SK-N-SH (cell line): ENCODE data around the gene IL18BP. TPM values are rescaled to one million over a fixed set of nuclear protein-coding genes. Genes with fewer than 3 reads are reported as not detected.
A peak's percentile ranks its signal among the peaks of the same experiment; 100 is the strongest.

Source experiments
- CTCF ChIA-PET: fragments of 300-600, 350-600 bp; formaldehyde crosslinking; extraction: SDS; loops from one replicate; lab custom pipeline; 2021; lab: Yijun Ruan, JAX
- POLR2A ChIA-PET: fragments of 350-600 bp; sonication (Branson Sonifier 250); formaldehyde crosslinking; extraction: SDS; loops from one replicate; lab custom pipeline; 2020; ENCODE audit warnings: antibody characterized with exemption, inconsistent platforms; lab: Yijun Ruan, JAX
- DNase-seq: peaks from one replicate; pipeline ENCODE4 v3.0.0; 2012
- H2AFZ ChIP-seq: fragments of 200-600 bp; sonication (generic); 2 replicates; pipeline ENCODE4 v1.8.1; 2016; ENCODE audit warnings: antibody characterized with exemption, mild to moderate bottlenecking, low read depth
- H3F3A ChIP-seq: fragments of 200-600 bp; sonication (generic); replicated peaks from 2 replicates; pipeline ENCODE3; 2016; ENCODE audit warnings: antibody characterized with exemption, mild to moderate bottlenecking; ENCODE audit not compliant: insufficient read depth
- H3K27ac ChIP-seq, 2 experiments: fragments of 200-500 bp in 1 of 2; fragments of 200-600 bp in 1 of 2; sonication (Bioruptor generic) in 1 of 2; sonication (generic), shearing (Covaris generic) in 1 of 2; 2 replicates each; pipeline versions ENCODE4 v1.5.1 to v1.6.1; 2014 to 2016; ENCODE audit warnings: low read depth in 2 of 2, inconsistent platforms in 1 of 2, low read length in 1 of 2, mild to moderate bottlenecking in 1 of 2, mixed read lengths in 1 of 2
- H3K27me3 ChIP-seq: fragments of 200-600 bp; sonication (generic), shearing (Covaris generic); 2 replicates; pipeline ENCODE4 v1.6.1; 2016; ENCODE audit warnings: mixed run types; ENCODE audit not compliant: insufficient read depth
- H3K36me3 ChIP-seq, 2 experiments: fragments of 200-500 bp in 1 of 2; fragments of 200-600 bp in 1 of 2; sonication (Bioruptor generic) in 1 of 2; sonication (generic) in 1 of 2; replicated peaks in 1 of 2; 2 replicates each; pipeline versions ENCODE3 to v1.5.1; 2014 to 2016; ENCODE audit warnings: low read length in 1 of 2, mild to moderate bottlenecking in 1 of 2; ENCODE audit not compliant: insufficient read depth in 2 of 2, control insufficient read depth in 1 of 2
- H3K4me1 ChIP-seq, 2 experiments: fragments of 200-500 bp in 1 of 2; fragments of 200-600 bp in 1 of 2; sonication (Bioruptor generic) in 1 of 2; sonication (generic), shearing (Covaris generic) in 1 of 2; 2 replicates each; pipeline versions ENCODE4 v1.5.1 to v1.6.1; 2014 to 2016; ENCODE audit warnings: low read depth in 1 of 2, low read length in 1 of 2, mixed run types in 1 of 2; ENCODE audit not compliant: insufficient read depth in 2 of 2, control insufficient read depth in 1 of 2
- H3K4me2 ChIP-seq: fragments of 200-600 bp; sonication (generic), shearing (Covaris generic); 2 replicates; pipeline ENCODE4 v1.6.1; 2017; ENCODE audit warnings: mixed run types
- H3K4me3 ChIP-seq, 2 experiments: fragments of 200-500 bp in 1 of 2; fragments of 200-600 bp in 1 of 2; sonication (Bioruptor generic) in 1 of 2; sonication (generic), shearing (Covaris generic) in 1 of 2; 2 replicates each; pipeline versions ENCODE4 v1.5.1 to v1.8.1; 2014 to 2016; ENCODE audit warnings: low read depth in 2 of 2, inconsistent platforms in 1 of 2, low read length in 1 of 2, mild to moderate bottlenecking in 1 of 2, mixed read lengths in 1 of 2, moderate library complexity in 1 of 2
- H3K79me2 ChIP-seq: fragments of 200-600 bp; sonication (generic); 2 replicates; pipeline ENCODE4 v1.8.1; 2017; ENCODE audit warnings: mild to moderate bottlenecking; ENCODE audit not compliant: insufficient read depth
- H3K9ac ChIP-seq: fragments of 200-600 bp; sonication (generic); 2 replicates; pipeline ENCODE4 v1.6.1; 2017; ENCODE audit warnings: mixed run types
- H3K9me2 ChIP-seq: fragments of 200-600 bp; sonication (generic); 2 replicates; pipeline ENCODE4 v1.6.1; 2017; ENCODE audit warnings: mixed run types
- H3K9me3 ChIP-seq: fragments of 200-600 bp; sonication (generic); 2 replicates; pipeline ENCODE4 v1.6.1; 2017; ENCODE audit warnings: mixed run types, mild to moderate bottlenecking, moderate library complexity
- H4K20me1 ChIP-seq: fragments of 200-600 bp; sonication (generic); 2 replicates; pipeline ENCODE4 v1.6.1; 2017; ENCODE audit warnings: mild to moderate bottlenecking, mixed run types; ENCODE audit not compliant: insufficient read depth
- FOSL2 ChIP-seq: IDR thresholded peaks from 2 replicates; pipeline ENCODE4 v1.4.0; 2012; ENCODE audit warnings: low read depth, mild to moderate bottlenecking, moderate library complexity, borderline replicate concordance
- NFIC ChIP-seq: IDR thresholded peaks from 2 replicates; pipeline ENCODE4 v1.4.0; 2012; ENCODE audit warnings: borderline replicate concordance
- NRF1 ChIP-seq: IDR thresholded peaks from 2 replicates; pipeline ENCODE4 v1.6.1; 2012; ENCODE audit warnings: low read depth, mild to moderate bottlenecking, low read length
- RAD21 ChIP-seq: IDR thresholded peaks from 2 replicates; pipeline ENCODE4 v1.6.1; 2012; ENCODE audit warnings: mild to moderate bottlenecking, low read length
- RXRA ChIP-seq: IDR thresholded peaks from 2 replicates; pipeline ENCODE4 v1.4.0; 2012; ENCODE audit warnings: low read depth, mild to moderate bottlenecking, borderline replicate concordance
- TAF1 ChIP-seq: IDR thresholded peaks from 2 replicates; pipeline ENCODE4 v1.6.1; 2012; ENCODE audit warnings: low read depth, mild to moderate bottlenecking, low read length, moderate library complexity, borderline replicate concordance
- TCF12 ChIP-seq: IDR thresholded peaks from 2 replicates; pipeline ENCODE4 v1.4.0; 2012
- WGBS: methylation state at CpG from one replicate; pipeline ENCODE4 v1.1.6; 2017; ENCODE audit warnings: low lambda C conversion rate; 5-methylcytosine and 5-hydroxymethylcytosine counted together
- polyA plus RNA-seq, 3 experiments: library from polyadenylated mRNA; depleted of rRNA; stranded (reverse); fragments of >200 nt; gene quantifications; 2 replicates each; pipeline ENCODE4 v1.2.3, GENCODE V29; 2012
- TF ChIP-seq, protein P1 (sequence below): IDR thresholded peaks from 2 replicates; pipeline ENCODE4 v1.4.0; 2012; ENCODE audit warnings: low read depth, borderline replicate concordance
- TF ChIP-seq, protein P2 (sequence below): fragments of 150-350 bp; IDR thresholded peaks from 2 replicates; pipeline ENCODE4 v1.6.1; 2017; ENCODE audit warnings: antibody characterized with exemption, low read length, low read depth, borderline replicate concordance
- TF ChIP-seq, protein P3 (sequence below): IDR thresholded peaks from 2 replicates; pipeline ENCODE4; 2012
- TF ChIP-seq, protein P4 (sequence below): IDR thresholded peaks from 2 replicates; pipeline ENCODE4 v1.4.0; 2012; ENCODE audit warnings: low read depth
- TF ChIP-seq, protein P5 (sequence below): fragments of 150-350 bp; IDR thresholded peaks from 2 replicates; pipeline ENCODE4 v1.6.1; 2016; ENCODE audit warnings: mild to moderate bottlenecking, low read depth, low read length

IL18BP gene
- polyA plus RNA-seq, 1 of the 3 experiments (the other 2 are of a cell fraction) = 5.0 TPM

DNA sequence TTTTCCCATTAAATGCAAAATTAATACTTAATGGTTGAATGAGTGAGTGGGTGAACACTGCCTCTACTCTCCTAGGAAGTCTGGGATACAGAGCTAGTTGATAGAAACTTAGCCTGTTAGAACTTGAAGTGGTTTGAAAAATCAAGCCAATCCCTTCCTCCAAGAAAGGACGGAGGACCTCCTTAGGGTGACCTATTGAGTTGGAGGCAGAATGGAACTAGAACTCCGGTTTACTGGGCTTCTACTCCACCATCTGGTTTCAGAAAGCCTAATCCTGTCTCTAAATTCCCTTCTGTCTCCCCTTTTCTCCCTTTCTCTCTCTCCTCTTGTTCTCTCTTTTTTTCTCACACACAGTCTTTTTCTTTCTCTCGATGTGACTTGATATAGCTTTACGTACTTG is 19.6 kb upstream of the IL18BP start:
- Histone ChIP-seq H3K36me3 (peaks cover 42 to 44% of the 10 kb centered on the region in 2 experiments), H3K4me3 (no peak overlapping the region), H4K20me1 (no peaks in the 10 kb centered on the region; the same call in 1 of the 2 replicates), H3K4me2 (no peak overlapping the region), H3K9me3 (no peaks in the 10 kb centered on the region), H3K9ac (no peak overlapping the region), H3K27ac (no peak overlapping the region; a peak in 1 of 4 replicates), H3F3A (no peaks in the 10 kb centered on the region), H3K9me2 (no peaks in the 10 kb centered on the region), H3K27me3 (no peaks in the 10 kb centered on the region), H3K4me1 (no peaks in the 10 kb centered on the region; a peak in 2 of 4 replicates), H2AFZ (no peak overlapping the region), H3K79me2 (peaks cover 41% of the 10 kb centered on the region; the same call in 1 of the 2 replicates)
- TF ChIP-seq RAD21 (no peak), TAF1 (no peak), NRF1 (no peak)
- TF ChIP-seq, protein P1, sequence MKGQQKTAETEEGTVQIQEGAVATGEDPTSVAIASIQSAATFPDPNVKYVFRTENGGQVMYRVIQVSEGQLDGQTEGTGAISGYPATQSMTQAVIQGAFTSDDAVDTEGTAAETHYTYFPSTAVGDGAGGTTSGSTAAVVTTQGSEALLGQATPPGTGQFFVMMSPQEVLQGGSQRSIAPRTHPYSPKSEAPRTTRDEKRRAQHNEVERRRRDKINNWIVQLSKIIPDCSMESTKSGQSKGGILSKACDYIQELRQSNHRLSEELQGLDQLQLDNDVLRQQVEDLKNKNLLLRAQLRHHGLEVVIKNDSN = no peak
- TF ChIP-seq, protein P2, sequence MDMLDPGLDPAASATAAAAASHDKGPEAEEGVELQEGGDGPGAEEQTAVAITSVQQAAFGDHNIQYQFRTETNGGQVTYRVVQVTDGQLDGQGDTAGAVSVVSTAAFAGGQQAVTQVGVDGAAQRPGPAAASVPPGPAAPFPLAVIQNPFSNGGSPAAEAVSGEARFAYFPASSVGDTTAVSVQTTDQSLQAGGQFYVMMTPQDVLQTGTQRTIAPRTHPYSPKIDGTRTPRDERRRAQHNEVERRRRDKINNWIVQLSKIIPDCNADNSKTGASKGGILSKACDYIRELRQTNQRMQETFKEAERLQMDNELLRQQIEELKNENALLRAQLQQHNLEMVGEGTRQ = no peak
- WGBS = 93% methylated on average over 4 of the region's 4 CpGs
- ChIA-PET POLR2A (interaction anchor here (0.7 kb wide), 1 partner anchor 257 kb away, joined by 3 read pairs; no protein-coding TSS in a partner anchor), CTCF (interaction anchor here (0.5 to 5.0 kb wide), 23 partner anchors 11 to 455 kb away, joined by 3 to 37 read pairs (median 5); partner anchors contain the start of genes CLPB and RNF121)
- DNase-seq = no peak

DNA sequence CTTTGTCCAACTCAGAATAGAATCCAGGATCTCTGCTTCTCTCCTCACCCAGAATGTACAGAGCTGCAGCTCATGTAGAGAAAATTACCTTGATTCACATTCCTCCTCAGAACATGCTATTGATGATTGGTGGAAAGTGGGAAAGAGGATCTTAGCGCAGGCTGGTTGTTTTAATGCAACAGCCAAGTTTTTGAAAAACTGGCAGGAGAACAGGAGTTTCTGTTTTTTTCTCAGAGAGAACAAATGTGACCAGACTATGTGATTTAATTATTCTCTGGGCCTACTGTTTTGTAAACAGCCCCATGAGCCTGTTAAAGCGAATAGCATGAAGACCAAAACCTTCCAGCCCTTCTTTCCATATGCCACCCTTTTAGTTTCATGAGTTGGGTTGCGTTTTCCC is 19.1 kb upstream of the IL18BP start:
- no peaks in the 10 kb centered on the region; the same call in 1 of the 2 replicates for H4K20me1 ChIP-seq

More for the DNA sequence above, 19.1 kb upstream of the IL18BP start:
- Histone ChIP-seq H3F3A (no peaks in the 10 kb centered on the region), H3K4me2 (no peak overlapping the region), H3K4me3 (no peak overlapping the region), H3K9me3 (no peaks in the 10 kb centered on the region), H2AFZ (no peak overlapping the region), H3K9ac (no peak overlapping the region), H3K36me3 (peaks cover 39 to 42% of the 10 kb centered on the region in 2 experiments), H3K79me2 (peaks cover 41% of the 10 kb centered on the region; the same call in 1 of the 2 replicates), H3K4me1 (no peaks in the 10 kb centered on the region; a peak in 2 of 4 replicates), H3K9me2 (no peaks in the 10 kb centered on the region), H3K27ac (peak overlapping the region in 1 of 2 experiments; percentile 53; a peak in 1 of 4 replicates), H3K27me3 (no peaks in the 10 kb centered on the region)
- ChIA-PET POLR2A (interaction anchor here (0.7 kb wide), 1 partner anchor 256 kb away, joined by 3 read pairs; no protein-coding TSS in a partner anchor), CTCF (interaction anchor here (0.5 to 5.0 kb wide), 8 partner anchors 34 to 220 kb away, joined by 3 to 37 read pairs (median 10); no protein-coding TSS in a partner anchor)
- TF ChIP-seq, protein P3, sequence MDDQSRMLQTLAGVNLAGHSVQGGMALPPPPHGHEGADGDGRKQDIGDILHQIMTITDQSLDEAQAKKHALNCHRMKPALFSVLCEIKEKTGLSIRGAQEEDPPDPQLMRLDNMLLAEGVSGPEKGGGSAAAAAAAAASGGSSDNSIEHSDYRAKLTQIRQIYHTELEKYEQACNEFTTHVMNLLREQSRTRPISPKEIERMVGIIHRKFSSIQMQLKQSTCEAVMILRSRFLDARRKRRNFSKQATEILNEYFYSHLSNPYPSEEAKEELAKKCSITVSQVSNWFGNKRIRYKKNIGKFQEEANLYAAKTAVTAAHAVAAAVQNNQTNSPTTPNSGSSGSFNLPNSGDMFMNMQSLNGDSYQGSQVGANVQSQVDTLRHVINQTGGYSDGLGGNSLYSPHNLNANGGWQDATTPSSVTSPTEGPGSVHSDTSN = no peak
- no peak for TF ChIP-seq TCF12
- TF ChIP-seq, protein P4, sequence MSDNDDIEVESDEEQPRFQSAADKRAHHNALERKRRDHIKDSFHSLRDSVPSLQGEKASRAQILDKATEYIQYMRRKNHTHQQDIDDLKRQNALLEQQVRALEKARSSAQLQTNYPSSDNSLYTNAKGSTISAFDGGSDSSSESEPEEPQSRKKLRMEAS = no peak
- no peak for TF ChIP-seq NFIC
- TF ChIP-seq RXRA = no peak
- TF ChIP-seq, protein P5, sequence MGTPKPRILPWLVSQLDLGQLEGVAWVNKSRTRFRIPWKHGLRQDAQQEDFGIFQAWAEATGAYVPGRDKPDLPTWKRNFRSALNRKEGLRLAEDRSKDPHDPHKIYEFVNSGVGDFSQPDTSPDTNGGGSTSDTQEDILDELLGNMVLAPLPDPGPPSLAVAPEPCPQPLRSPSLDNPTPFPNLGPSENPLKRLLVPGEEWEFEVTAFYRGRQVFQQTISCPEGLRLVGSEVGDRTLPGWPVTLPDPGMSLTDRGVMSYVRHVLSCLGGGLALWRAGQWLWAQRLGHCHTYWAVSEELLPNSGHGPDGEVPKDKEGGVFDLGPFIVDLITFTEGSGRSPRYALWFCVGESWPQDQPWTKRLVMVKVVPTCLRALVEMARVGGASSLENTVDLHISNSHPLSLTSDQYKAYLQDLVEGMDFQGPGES = no peak
- TF ChIP-seq FOSL2 = no peak
- DNase-seq = no peak
- 96% methylated on average over 3 of the region's 3 CpGs for WGBS
